Transverse colon (tissue), 3 donors: ENCODE measurements around the gene GGA1.

ENCODE experiments used
- EP300 ChIP-seq: sonication (generic); formaldehyde crosslinking; IDR thresholded peaks from one replicate; pipeline ENCODE4 v1.6.1; 2017; ENCODE audit warnings: antibody characterized with exemption, low read depth
- POLR2A ChIP-seq: fragments of 450-650 bp; IDR thresholded peaks from one replicate; pipeline ENCODE4 v1.6.1; 2016; ENCODE audit warnings: antibody characterized with exemption, mild to moderate bottlenecking, moderate library complexity
- TF ChIP-seq, protein P1 (sequence below), 5 experiments: fragments of 200-600 bp in 3 of 5; fragments of 450-650 bp in 2 of 5; sonication (generic) in 3 of 5; IDR thresholded peaks; 1 replicate in 2 of 5; 2 replicates in 3 of 5; pipeline ENCODE4 v1.5.1; 2016 to 2017; ENCODE audit warnings: antibody characterized with exemption in 5 of 5, inconsistent platforms in 3 of 5, mild to moderate bottlenecking in 2 of 5, moderate library complexity in 1 of 5

DNA sequence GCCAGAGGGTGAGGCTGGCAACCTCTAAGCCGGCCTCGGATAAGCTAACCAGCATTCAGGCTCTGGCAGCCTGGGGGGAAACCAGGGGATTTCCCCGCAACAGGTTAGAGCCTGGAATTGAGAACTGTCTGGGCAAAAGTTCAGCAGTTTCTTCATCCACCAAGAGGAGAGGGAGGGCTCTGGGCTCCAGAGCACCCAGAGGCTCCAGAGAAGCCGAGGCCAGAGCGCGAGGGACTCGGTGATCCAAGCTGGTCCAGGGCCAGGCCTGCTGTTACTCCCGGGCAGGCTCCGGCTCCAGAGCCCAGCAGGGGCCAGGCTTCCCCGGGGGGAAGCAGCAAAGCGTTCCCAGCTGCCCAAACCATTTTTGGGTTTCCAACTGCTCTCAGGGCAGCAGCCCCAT lies 17.5 kb downstream of the GGA1 start:
- TF ChIP-seq, protein P1, sequence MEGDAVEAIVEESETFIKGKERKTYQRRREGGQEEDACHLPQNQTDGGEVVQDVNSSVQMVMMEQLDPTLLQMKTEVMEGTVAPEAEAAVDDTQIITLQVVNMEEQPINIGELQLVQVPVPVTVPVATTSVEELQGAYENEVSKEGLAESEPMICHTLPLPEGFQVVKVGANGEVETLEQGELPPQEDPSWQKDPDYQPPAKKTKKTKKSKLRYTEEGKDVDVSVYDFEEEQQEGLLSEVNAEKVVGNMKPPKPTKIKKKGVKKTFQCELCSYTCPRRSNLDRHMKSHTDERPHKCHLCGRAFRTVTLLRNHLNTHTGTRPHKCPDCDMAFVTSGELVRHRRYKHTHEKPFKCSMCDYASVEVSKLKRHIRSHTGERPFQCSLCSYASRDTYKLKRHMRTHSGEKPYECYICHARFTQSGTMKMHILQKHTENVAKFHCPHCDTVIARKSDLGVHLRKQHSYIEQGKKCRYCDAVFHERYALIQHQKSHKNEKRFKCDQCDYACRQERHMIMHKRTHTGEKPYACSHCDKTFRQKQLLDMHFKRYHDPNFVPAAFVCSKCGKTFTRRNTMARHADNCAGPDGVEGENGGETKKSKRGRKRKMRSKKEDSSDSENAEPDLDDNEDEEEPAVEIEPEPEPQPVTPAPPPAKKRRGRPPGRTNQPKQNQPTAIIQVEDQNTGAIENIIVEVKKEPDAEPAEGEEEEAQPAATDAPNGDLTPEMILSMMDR (IDR thresholded peaks at IDR 0.05): no peak
- no peak for TF ChIP-seq POLR2A
- TF ChIP-seq EP300: no peak
